GM12864 (cell line): ENCODE measurements around the gene RPS6KA5.
"Not testable (repeated sequence)": the region's sequence is repeated elsewhere in the genome, so short reads cannot be mapped to it uniquely, and the experiment has no call there.

ENCODE experiments used
- DNase-seq: peaks from one replicate; pipeline ENCODE4 v3.0.0-alpha.2; 2011; ENCODE audit warnings: low read depth
- H3K4me3 ChIP-seq: 2 replicates; pipeline ENCODE4 v1.5.1; 2011; ENCODE audit warnings: mild to moderate bottlenecking, low read depth, low read length, control low read depth
- CTCF ChIP-seq: IDR thresholded peaks from 2 replicates; pipeline ENCODE4 v1.5.1; 2011; ENCODE audit warnings: low read depth, mild to moderate bottlenecking, moderate library complexity, low read length, control low read depth, inconsistent platforms; ENCODE audit errors: missing control alignments

RPS6KA5 gene

GRCh38 chr14:91040545-91040944, 19.9 kb downstream of the RPS6KA5 start:
- no peak for TF ChIP-seq CTCF
- DNase-seq, result no peak
- no peak overlapping the region for H3K4me3 ChIP-seq

- H3K4me3 ChIP-seq, result no peak overlapping the region
- no peak for DNase-seq
- no peak for TF ChIP-seq CTCF
These were observed 22.0 kb downstream of the RPS6KA5 start for GRCh38 chr14:91038439-91038838.

GRCh38 chr14:91036741-91037469, 23.5 kb downstream of the RPS6KA5 start:
- TF ChIP-seq CTCF, result no peak
- no peak for DNase-seq

GRCh38 chr14:91035855-91036254, 24.6 kb downstream of the RPS6KA5 start:
- no peak for DNase-seq
- no peak overlapping the region for H3K4me3 ChIP-seq
- TF ChIP-seq CTCF, result no peak

More at GRCh38 chr14:91036741-91037469, 23.5 kb downstream of the RPS6KA5 start:
- H3K4me3 ChIP-seq, result no peak overlapping the region

- not testable (repeated sequence) for DNase-seq
These were observed 26.1 kb downstream of the RPS6KA5 start for GRCh38 chr14:91034379-91034778.

GRCh38 chr14:91032248-91032647, 28.2 kb downstream of the RPS6KA5 start:
- TF ChIP-seq CTCF, result no peak
- no peak overlapping the region for H3K4me3 ChIP-seq
- DNase-seq, result no peak

More at GRCh38 chr14:91034379-91034778, 26.1 kb downstream of the RPS6KA5 start:
- H3K4me3 ChIP-seq, result not testable (repeated sequence)

GRCh38 chr14:91031666-91032065, 28.8 kb downstream of the RPS6KA5 start:
- H3K4me3 ChIP-seq, result no peak overlapping the region
- no peak for TF ChIP-seq CTCF
- DNase-seq, result no peak
